WTC11 (cell line): ENCODE measurements around the gene CTTNBP2NL. TPM values are rescaled to one million over a fixed set of nuclear protein-coding genes. Genes with fewer than 3 reads are reported as not detected.
A peak's percentile ranks its signal among the peaks of the same experiment; 100 is the strongest.

Source experiments
- ATAC-seq: fragments of 200-7000 bp; cut with Tn5 transposase; 2 replicates; pipeline ENCODE4 v1.10.0; 2021; ENCODE audit warnings: mild to moderate bottlenecking, moderate library complexity
- CTCF ChIA-PET: fragments of 300-600 bp; sonication (Branson Sonifier 250); formaldehyde crosslinking; loops from one replicate; lab custom pipeline; 2021; ENCODE audit warnings: antibody characterized with exemption; lab: Charles Lee
- POLR2A ChIA-PET: fragments of 350-600 bp; sonication (Branson Sonifier 250); formaldehyde crosslinking; loops from one replicate; lab custom pipeline; 2021; ENCODE audit warnings: antibody characterized with exemption; lab: Charles Lee
- DNase-seq: peaks from one replicate; pipeline ENCODE4 v3.0.0; 2021; ENCODE audit warnings: low spot score
- H3K27ac Mint-ChIP-seq: 2 replicates; pipeline ENCODE4 v1.8.0; 2021; ENCODE audit warnings: mixed read lengths
- H3K27me3 Mint-ChIP-seq: 2 replicates; pipeline ENCODE4 v1.8.0; 2021; ENCODE audit warnings: low read depth, mild to moderate bottlenecking, moderate library complexity, mixed read lengths
- H3K36me3 Mint-ChIP-seq: 2 replicates; pipeline ENCODE4 v1.8.0; 2021; ENCODE audit warnings: mixed read lengths
- H3K4me1 Mint-ChIP-seq: 2 replicates; pipeline ENCODE4 v1.8.0; 2022; ENCODE audit warnings: mixed read lengths
- H3K4me3 Mint-ChIP-seq: 2 replicates; pipeline ENCODE4 v1.8.0; 2021; ENCODE audit warnings: mild to moderate bottlenecking, moderate library complexity, mixed read lengths
- H3K9me3 Mint-ChIP-seq: 2 replicates; pipeline ENCODE4 v1.8.0; 2021; ENCODE audit warnings: mixed read lengths
- ATF1 ChIP-seq: sonication (generic); formaldehyde crosslinking; IDR thresholded peaks from 2 replicates; pipeline ENCODE4 v1.8.1; 2023; ENCODE audit warnings: mild to moderate bottlenecking, moderate library complexity, missing genetic modification reagents
- CBFB ChIP-seq: sonication (generic); formaldehyde crosslinking; IDR thresholded peaks from 2 replicates; pipeline ENCODE4 v1.8.1; 2022; ENCODE audit warnings: mild to moderate bottlenecking, low read depth, missing genetic modification reagents
- HMGA2 ChIP-seq: fragments of 250-450 bp; sonication (Bioruptor Pico); IDR thresholded peaks from 2 replicates; pipeline ENCODE4 v1.4.0; 2021; ENCODE audit warnings: mild to moderate bottlenecking, moderate library complexity
- NR1H2 ChIP-seq: sonication (generic); formaldehyde crosslinking; IDR thresholded peaks from 2 replicates; pipeline ENCODE4 v1.9.0; 2021; ENCODE audit warnings: mild to moderate bottlenecking, moderate library complexity, missing genetic modification reagents
- TP53 ChIP-seq: sonication (generic); formaldehyde crosslinking; IDR thresholded peaks from 2 replicates; pipeline ENCODE4 v1.8.1; 2023; ENCODE audit warnings: mild to moderate bottlenecking, missing genetic modification reagents
- ZNF263 ChIP-seq: sonication (generic); formaldehyde crosslinking; IDR thresholded peaks from 2 replicates; pipeline ENCODE4 v1.8.1; 2022; ENCODE audit warnings: low read depth, mild to moderate bottlenecking, moderate library complexity, missing genetic modification reagents
- ZNF317 ChIP-seq: sonication (generic); formaldehyde crosslinking; IDR thresholded peaks from 2 replicates; pipeline ENCODE4 v1.8.1; 2023; ENCODE audit warnings: low read depth, mild to moderate bottlenecking, moderate library complexity, missing genetic modification reagents, borderline replicate concordance
- total RNA-seq: library from RNA; stranded (reverse); gene quantifications from 3 replicates; pipeline ENCODE4 v1.2.3, GENCODE V29; 2021
- TF ChIP-seq, protein P1 (sequence below): sonication (generic); formaldehyde crosslinking; IDR thresholded peaks from 2 replicates; pipeline ENCODE4 v1.8.1; 2022; ENCODE audit warnings: mild to moderate bottlenecking, moderate library complexity, missing genetic modification reagents
- TF ChIP-seq, protein P2 (sequence below): sonication (generic); formaldehyde crosslinking; IDR thresholded peaks from 2 replicates; pipeline ENCODE4 v1.8.1; 2023; ENCODE audit warnings: mild to moderate bottlenecking, missing genetic modification reagents, borderline replicate concordance
- TF ChIP-seq, protein P3 (sequence below): sonication (generic); formaldehyde crosslinking; IDR thresholded peaks from 2 replicates; pipeline ENCODE4 v1.8.0; 2023; ENCODE audit warnings: missing genetic modification reagents
- TF ChIP-seq, protein P4 (sequence below): sonication (generic); formaldehyde crosslinking; IDR thresholded peaks from 2 replicates; pipeline ENCODE4 v1.8.0; 2022; ENCODE audit warnings: mild to moderate bottlenecking, missing genetic modification reagents
- TF ChIP-seq, protein P5 (sequence below): sonication (generic); formaldehyde crosslinking; conservative IDR thresholded peaks from 2 replicates; pipeline ENCODE4 v1.8.1; 2022; ENCODE audit warnings: mild to moderate bottlenecking, missing genetic modification reagents
- TF ChIP-seq, protein P6 (sequence below): fragments of 250-450 bp; sonication (Bioruptor Pico); IDR thresholded peaks from 2 replicates; pipeline ENCODE4 v1.9.0; 2021; ENCODE audit warnings: mild to moderate bottlenecking
- TF ChIP-seq, protein P7 (sequence below): sonication (generic); formaldehyde crosslinking; IDR thresholded peaks from 2 replicates; pipeline ENCODE4 v1.8.0; 2022; ENCODE audit warnings: missing genetic modification reagents
- TF ChIP-seq, protein P8 (sequence below): sonication (generic); formaldehyde crosslinking; IDR thresholded peaks from 2 replicates; pipeline ENCODE4 v1.8.0; 2023; ENCODE audit warnings: missing genetic modification reagents, mild to moderate bottlenecking, borderline replicate concordance

The CTTNBP2NL gene
- total RNA-seq, 1 experiment from 2014 or later = 32.8 TPM

DNA sequence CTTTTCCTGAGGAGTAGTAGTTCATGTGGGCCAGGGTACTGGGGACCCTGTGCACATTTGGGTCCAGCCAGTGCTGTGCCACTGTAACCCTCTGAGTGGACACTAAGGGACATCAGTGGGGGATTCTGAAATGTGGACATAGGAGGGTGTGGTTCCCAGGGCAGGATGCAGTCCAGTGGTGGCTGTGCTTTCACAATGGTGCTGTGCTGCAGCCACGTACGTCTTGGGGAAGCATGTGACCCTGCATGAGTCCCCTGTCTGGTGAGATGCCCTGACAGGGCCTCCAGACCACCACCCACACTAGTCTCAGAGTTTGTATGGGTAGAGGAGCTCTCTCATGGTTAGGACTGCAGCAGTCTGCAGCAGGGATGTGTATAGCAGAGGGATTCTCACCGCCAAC, 75.0 kb downstream of the CTTNBP2NL start:
- Mint-ChIP-seq H3K9me3 (peaks cover 15% of the 10 kb centered on the region), H3K27ac (no peak overlapping the region), H3K4me3 (no peak overlapping the region), H3K27me3 (peaks cover 14% of the 10 kb centered on the region)
- DNase-seq (no peak), ATAC-seq (no peak)
- POLR2A ChIA-PET = no interaction called here
- CTCF ChIA-PET = interaction anchor here (0.8 kb wide), 1 partner anchor 52 kb away, joined by 3 read pairs; no protein-coding TSS in a partner anchor
- TF ChIP-seq, protein P1, sequence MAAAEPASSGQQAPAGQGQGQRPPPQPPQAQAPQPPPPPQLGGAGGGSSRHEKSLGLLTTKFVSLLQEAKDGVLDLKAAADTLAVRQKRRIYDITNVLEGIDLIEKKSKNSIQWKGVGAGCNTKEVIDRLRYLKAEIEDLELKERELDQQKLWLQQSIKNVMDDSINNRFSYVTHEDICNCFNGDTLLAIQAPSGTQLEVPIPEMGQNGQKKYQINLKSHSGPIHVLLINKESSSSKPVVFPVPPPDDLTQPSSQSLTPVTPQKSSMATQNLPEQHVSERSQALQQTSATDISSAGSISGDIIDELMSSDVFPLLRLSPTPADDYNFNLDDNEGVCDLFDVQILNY = no peak
- TF ChIP-seq TP53 (CRISPR knock-in tag) (no peak), HMGA2 (CRISPR knock-in tag) (no peak), ATF1 (CRISPR knock-in tag) (no peak)
- TF ChIP-seq, protein P2, sequence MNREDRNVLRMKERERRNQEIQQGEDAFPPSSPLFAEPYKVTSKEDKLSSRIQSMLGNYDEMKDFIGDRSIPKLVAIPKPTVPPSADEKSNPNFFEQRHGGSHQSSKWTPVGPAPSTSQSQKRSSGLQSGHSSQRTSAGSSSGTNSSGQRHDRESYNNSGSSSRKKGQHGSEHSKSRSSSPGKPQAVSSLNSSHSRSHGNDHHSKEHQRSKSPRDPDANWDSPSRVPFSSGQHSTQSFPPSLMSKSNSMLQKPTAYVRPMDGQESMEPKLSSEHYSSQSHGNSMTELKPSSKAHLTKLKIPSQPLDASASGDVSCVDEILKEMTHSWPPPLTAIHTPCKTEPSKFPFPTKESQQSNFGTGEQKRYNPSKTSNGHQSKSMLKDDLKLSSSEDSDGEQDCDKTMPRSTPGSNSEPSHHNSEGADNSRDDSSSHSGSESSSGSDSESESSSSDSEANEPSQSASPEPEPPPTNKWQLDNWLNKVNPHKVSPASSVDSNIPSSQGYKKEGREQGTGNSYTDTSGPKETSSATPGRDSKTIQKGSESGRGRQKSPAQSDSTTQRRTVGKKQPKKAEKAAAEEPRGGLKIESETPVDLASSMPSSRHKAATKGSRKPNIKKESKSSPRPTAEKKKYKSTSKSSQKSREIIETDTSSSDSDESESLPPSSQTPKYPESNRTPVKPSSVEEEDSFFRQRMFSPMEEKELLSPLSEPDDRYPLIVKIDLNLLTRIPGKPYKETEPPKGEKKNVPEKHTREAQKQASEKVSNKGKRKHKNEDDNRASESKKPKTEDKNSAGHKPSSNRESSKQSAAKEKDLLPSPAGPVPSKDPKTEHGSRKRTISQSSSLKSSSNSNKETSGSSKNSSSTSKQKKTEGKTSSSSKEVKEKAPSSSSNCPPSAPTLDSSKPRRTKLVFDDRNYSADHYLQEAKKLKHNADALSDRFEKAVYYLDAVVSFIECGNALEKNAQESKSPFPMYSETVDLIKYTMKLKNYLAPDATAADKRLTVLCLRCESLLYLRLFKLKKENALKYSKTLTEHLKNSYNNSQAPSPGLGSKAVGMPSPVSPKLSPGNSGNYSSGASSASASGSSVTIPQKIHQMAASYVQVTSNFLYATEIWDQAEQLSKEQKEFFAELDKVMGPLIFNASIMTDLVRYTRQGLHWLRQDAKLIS (CRISPR knock-in tag) = no peak
- TF ChIP-seq, all 79 proteins: peak for 0
- Mint-ChIP-seq H3K4me1 (peaks cover 14% of the 10 kb centered on the region), H3K36me3 (peaks cover 3% of the 10 kb centered on the region)

DNA sequence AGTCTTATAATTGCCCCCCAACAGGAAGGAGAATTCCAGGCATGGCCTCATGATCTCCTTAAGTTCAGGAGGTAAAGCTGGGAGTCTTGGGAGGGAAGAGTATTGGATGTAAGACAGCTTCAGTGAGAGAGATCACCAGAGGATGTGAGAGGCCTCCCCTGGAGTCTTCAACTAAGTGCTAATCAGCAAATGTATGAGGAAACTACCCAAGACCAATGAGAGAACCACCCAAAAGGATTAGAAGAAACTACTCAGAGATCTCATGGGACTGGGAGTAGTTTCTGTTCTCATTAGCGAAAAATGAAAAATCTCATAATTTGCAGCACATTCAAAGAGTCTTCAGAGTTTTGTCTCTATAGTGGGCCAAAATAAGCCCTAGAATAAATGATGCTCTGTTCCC, 76.1 kb downstream of the CTTNBP2NL start:
- CTCF ChIA-PET = no interaction called here
- Mint-ChIP-seq H3K4me1 (peaks cover 9% of the 10 kb centered on the region), H3K4me3 (no peak overlapping the region), H3K36me3 (peaks cover 4% of the 10 kb centered on the region), H3K9me3 (peaks cover 25% of the 10 kb centered on the region), H3K27me3 (peaks cover 3% of the 10 kb centered on the region), H3K27ac (no peak overlapping the region)
- DNase-seq = no peak
- POLR2A ChIA-PET = no interaction called here
- TF ChIP-seq, protein P3, sequence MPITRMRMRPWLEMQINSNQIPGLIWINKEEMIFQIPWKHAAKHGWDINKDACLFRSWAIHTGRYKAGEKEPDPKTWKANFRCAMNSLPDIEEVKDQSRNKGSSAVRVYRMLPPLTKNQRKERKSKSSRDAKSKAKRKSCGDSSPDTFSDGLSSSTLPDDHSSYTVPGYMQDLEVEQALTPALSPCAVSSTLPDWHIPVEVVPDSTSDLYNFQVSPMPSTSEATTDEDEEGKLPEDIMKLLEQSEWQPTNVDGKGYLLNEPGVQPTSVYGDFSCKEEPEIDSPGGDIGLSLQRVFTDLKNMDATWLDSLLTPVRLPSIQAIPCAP (CRISPR knock-in tag) = no peak
- TF ChIP-seq NR1H2 = no peak
- TF ChIP-seq ZNF263 = no peak
- TF ChIP-seq ZNF317 (CRISPR knock-in tag) = no peak
- ATAC-seq = peak; percentile 57; the same call in 1 of the 2 replicates

DNA sequence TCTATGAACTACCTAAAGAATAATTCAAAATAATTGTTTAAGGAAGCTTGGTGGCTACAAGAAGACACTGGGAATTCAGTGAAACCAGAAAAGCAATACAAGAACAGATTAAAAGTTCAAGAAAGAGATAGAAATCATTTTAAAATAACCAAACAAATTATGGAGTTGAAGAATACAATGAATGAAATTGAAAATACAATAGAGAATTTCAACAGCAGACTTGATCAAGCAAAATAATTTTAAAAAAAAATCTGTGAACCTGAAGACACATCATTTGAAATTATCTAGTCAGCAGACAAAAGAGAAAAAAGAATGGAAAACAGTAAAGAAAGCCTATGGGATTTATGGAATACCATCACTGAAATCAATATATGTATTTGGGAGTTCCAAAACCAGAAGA, 81.5 kb downstream of the CTTNBP2NL start:
- ATAC-seq = no peak
- no peak for DNase-seq
- peaks cover 23% of the 10 kb centered on the region for H3K36me3 Mint-ChIP-seq
- ChIA-PET POLR2A (no interaction called here), CTCF (interaction anchor here (0.6 kb wide), 1 partner anchor 996 kb away, joined by 3 read pairs; no protein-coding TSS in a partner anchor)
- H3K9me3 Mint-ChIP-seq = peaks cover 52% of the 10 kb centered on the region
- no peak overlapping the region for H3K4me3 Mint-ChIP-seq
- peaks cover 1% of the 10 kb centered on the region; the same call in 1 of the 2 replicates for H3K4me1 Mint-ChIP-seq
- no peak overlapping the region for H3K27ac Mint-ChIP-seq
- H3K27me3 Mint-ChIP-seq = peaks cover 5% of the 10 kb centered on the region
- TF ChIP-seq, protein P4, sequence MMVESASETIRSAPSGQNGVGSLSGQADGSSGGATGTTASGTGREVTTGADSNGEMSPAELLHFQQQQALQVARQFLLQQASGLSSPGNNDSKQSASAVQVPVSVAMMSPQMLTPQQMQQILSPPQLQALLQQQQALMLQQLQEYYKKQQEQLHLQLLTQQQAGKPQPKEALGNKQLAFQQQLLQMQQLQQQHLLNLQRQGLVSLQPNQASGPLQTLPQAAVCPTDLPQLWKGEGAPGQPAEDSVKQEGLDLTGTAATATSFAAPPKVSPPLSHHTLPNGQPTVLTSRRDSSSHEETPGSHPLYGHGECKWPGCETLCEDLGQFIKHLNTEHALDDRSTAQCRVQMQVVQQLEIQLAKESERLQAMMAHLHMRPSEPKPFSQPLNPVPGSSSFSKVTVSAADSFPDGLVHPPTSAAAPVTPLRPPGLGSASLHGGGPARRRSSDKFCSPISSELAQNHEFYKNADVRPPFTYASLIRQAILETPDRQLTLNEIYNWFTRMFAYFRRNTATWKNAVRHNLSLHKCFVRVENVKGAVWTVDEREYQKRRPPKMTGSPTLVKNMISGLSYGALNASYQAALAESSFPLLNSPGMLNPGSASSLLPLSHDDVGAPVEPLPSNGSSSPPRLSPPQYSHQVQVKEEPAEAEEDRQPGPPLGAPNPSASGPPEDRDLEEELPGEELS (CRISPR knock-in tag) = no peak
- TF ChIP-seq, protein P5, sequence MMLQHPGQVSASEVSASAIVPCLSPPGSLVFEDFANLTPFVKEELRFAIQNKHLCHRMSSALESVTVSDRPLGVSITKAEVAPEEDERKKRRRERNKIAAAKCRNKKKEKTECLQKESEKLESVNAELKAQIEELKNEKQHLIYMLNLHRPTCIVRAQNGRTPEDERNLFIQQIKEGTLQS (CRISPR knock-in tag) = no peak
- TF ChIP-seq CBFB = no peak
- TF ChIP-seq, protein P6, sequence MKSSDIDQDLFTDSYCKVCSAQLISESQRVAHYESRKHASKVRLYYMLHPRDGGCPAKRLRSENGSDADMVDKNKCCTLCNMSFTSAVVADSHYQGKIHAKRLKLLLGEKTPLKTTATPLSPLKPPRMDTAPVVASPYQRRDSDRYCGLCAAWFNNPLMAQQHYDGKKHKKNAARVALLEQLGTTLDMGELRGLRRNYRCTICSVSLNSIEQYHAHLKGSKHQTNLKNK (CRISPR knock-in tag) = no peak
- TF ChIP-seq, protein P7, sequence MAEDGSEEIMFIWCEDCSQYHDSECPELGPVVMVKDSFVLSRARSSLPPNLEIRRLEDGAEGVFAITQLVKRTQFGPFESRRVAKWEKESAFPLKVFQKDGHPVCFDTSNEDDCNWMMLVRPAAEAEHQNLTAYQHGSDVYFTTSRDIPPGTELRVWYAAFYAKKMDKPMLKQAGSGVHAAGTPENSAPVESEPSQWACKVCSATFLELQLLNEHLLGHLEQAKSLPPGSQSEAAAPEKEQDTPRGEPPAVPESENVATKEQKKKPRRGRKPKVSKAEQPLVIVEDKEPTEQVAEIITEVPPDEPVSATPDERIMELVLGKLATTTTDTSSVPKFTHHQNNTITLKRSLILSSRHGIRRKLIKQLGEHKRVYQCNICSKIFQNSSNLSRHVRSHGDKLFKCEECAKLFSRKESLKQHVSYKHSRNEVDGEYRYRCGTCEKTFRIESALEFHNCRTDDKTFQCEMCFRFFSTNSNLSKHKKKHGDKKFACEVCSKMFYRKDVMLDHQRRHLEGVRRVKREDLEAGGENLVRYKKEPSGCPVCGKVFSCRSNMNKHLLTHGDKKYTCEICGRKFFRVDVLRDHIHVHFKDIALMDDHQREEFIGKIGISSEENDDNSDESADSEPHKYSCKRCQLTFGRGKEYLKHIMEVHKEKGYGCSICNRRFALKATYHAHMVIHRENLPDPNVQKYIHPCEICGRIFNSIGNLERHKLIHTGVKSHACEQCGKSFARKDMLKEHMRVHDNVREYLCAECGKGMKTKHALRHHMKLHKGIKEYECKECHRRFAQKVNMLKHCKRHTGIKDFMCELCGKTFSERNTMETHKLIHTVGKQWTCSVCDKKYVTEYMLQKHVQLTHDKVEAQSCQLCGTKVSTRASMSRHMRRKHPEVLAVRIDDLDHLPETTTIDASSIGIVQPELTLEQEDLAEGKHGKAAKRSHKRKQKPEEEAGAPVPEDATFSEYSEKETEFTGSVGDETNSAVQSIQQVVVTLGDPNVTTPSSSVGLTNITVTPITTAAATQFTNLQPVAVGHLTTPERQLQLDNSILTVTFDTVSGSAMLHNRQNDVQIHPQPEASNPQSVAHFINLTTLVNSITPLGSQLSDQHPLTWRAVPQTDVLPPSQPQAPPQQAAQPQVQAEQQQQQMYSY (CRISPR knock-in tag) = no peak
- TF ChIP-seq, protein P8, sequence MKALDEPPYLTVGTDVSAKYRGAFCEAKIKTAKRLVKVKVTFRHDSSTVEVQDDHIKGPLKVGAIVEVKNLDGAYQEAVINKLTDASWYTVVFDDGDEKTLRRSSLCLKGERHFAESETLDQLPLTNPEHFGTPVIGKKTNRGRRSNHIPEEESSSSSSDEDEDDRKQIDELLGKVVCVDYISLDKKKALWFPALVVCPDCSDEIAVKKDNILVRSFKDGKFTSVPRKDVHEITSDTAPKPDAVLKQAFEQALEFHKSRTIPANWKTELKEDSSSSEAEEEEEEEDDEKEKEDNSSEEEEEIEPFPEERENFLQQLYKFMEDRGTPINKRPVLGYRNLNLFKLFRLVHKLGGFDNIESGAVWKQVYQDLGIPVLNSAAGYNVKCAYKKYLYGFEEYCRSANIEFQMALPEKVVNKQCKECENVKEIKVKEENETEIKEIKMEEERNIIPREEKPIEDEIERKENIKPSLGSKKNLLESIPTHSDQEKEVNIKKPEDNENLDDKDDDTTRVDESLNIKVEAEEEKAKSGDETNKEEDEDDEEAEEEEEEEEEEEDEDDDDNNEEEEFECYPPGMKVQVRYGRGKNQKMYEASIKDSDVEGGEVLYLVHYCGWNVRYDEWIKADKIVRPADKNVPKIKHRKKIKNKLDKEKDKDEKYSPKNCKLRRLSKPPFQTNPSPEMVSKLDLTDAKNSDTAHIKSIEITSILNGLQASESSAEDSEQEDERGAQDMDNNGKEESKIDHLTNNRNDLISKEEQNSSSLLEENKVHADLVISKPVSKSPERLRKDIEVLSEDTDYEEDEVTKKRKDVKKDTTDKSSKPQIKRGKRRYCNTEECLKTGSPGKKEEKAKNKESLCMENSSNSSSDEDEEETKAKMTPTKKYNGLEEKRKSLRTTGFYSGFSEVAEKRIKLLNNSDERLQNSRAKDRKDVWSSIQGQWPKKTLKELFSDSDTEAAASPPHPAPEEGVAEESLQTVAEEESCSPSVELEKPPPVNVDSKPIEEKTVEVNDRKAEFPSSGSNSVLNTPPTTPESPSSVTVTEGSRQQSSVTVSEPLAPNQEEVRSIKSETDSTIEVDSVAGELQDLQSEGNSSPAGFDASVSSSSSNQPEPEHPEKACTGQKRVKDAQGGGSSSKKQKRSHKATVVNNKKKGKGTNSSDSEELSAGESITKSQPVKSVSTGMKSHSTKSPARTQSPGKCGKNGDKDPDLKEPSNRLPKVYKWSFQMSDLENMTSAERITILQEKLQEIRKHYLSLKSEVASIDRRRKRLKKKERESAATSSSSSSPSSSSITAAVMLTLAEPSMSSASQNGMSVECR (CRISPR knock-in tag) = no peak
- no peak for TF ChIP-seq TP53 (CRISPR knock-in tag)
